GM12892 (cell line): Measurements from ENCODE around the gene PLEKHA8.

Experiments used
- POLR2A ChIP-seq: IDR thresholded peaks from 2 replicates; pipeline ENCODE4 v1.6.1; 2011; ENCODE audit warnings: low read depth, low read length, control low read depth
- POLR2AphosphoS5 ChIP-seq: IDR thresholded peaks from 2 replicates; pipeline ENCODE4 v1.6.1; 2011; ENCODE audit warnings: low read depth, low read length, control low read depth
- TAF1 ChIP-seq: IDR thresholded peaks from 2 replicates; pipeline ENCODE4 v1.6.1; 2011; ENCODE audit warnings: low read depth, mild to moderate bottlenecking, control low read depth, low read length, borderline replicate concordance

DNA sequence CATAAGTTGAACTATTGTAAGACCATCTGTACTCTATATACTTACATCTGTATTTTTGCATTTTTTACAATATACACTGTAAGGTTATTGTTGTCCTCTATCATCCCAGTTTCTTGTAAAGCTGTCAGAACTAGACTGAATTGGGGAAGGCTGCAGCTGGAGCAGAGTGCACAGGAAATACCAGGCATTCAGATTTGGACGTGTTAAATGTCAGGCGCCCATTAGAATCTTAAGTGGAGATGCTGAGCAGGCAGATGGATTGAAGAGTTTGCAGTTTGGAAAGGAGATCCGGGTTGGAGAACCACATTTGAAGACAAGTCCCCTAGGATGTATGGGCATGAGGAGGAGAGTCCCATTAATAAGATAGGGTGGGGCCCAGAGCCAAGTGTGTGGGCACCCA is 147.0 kb downstream of the PLEKHA8 start:
- TF ChIP-seq POLR2A (no peak), POLR2AphosphoS5 (no peak), TAF1 (no peak)
